Epithelial cell of esophagus (primary cell): ENCODE data around the gene OR8D1.

ENCODE experiments used
- DNase-seq: peaks from one replicate; pipeline ENCODE4 v3.0.0; 2010; ENCODE audit warnings: low read depth
- H3K4me3 ChIP-seq: 2 replicates; pipeline ENCODE4 v1.5.1; 2011; ENCODE audit warnings: mild to moderate bottlenecking, low read length, control low read depth
- CTCF ChIP-seq: IDR thresholded peaks from 2 replicates; pipeline ENCODE4 v1.5.1; 2011; ENCODE audit warnings: low read depth, mild to moderate bottlenecking, low read length, control low read depth, inconsistent platforms; ENCODE audit not compliant: insufficient read depth; ENCODE audit errors: missing control alignments

The OR8D1 gene

GRCh38 chr11:124329787-124330478, 16.2 kb upstream of the OR8D1 start:
- DNase-seq, result peak; percentile 1
- TF ChIP-seq CTCF, result no peak
- H3K4me3 ChIP-seq, result no peak overlapping the region

- no peak for DNase-seq
- TF ChIP-seq CTCF, result no peak
- H3K4me3 ChIP-seq, result no peak overlapping the region
These were observed 14.0 kb upstream of the OR8D1 start for GRCh38 chr11:124327775-124328174.

GRCh38 chr11:124322356-124322755, 8.6 kb upstream of the OR8D1 start:
- no peak for DNase-seq
- no peak overlapping the region for H3K4me3 ChIP-seq
- TF ChIP-seq CTCF, result no peak

- H3K4me3 ChIP-seq, result no peak within 1 kb of the TSS
- TF ChIP-seq CTCF, result no peak
- no peak for DNase-seq
These were observed 6.3 kb upstream of the OR8D1 start, which contains the start of gene OR8D2 for GRCh38 chr11:124320097-124320496. Gene OR8D2 (minus strand): TSS chr11:124320197. CDS start chr11:124320197, 0 bp downstream.

- TF ChIP-seq CTCF, result no peak
- no peak overlapping the region for H3K4me3 ChIP-seq
- peak; percentile 49 for DNase-seq
These were observed 1.3 kb upstream of the OR8D1 start for GRCh38 chr11:124315052-124315451.

- no peak for DNase-seq
- no peak overlapping the region for H3K4me3 ChIP-seq
- no peak for TF ChIP-seq CTCF
These were observed 618 bp downstream of the OR8D1 start for GRCh38 chr11:124313131-124313530.

- no peak for TF ChIP-seq CTCF
- no peak overlapping the region for H3K4me3 ChIP-seq
- DNase-seq, result no peak
These were observed 2.1 kb downstream of the OR8D1 start for GRCh38 chr11:124311670-124312069.
